Measurements from ENCODE around the gene MIGA1. TPM values are rescaled to one million over a fixed set of nuclear protein-coding genes. Genes with fewer than 3 reads are reported as not detected.
"Not testable (repeated sequence)": the region's sequence is repeated elsewhere in the genome, so short reads cannot be mapped to it uniquely, and the experiment has no call there.

Gene MIGA1
- total RNA-seq, 1 donor from 2014 or later = 8.3 TPM

- ATAC-seq (peak; percentile 58), DNase-seq (ENCODE audit: low spot score) (no peak)
These were observed 126.6 kb downstream of the MIGA1 start for GRCh38 chr1:77906019-77906545.

GRCh38 chr1:77906624-77907023, 127.2 kb downstream of the MIGA1 start:
- no peak for DNase-seq (ENCODE audit: low spot score)
- no peak for ATAC-seq

- ATAC-seq (no peak), DNase-seq (ENCODE audit: low spot score) (no peak)
These were observed 130.7 kb downstream of the MIGA1 start for GRCh38 chr1:77910116-77910515.

GRCh38 chr1:77918918-77919317, 139.5 kb downstream of the MIGA1 start:
- not testable (repeated sequence) for DNase-seq (ENCODE audit: low spot score); ATAC-seq

GRCh38 chr1:77925518-77925917, 146.1 kb downstream of the MIGA1 start:
- ATAC-seq = no peak
- DNase-seq (ENCODE audit: low spot score) = no peak

- no peak for DNase-seq (ENCODE audit: low spot score)
- ATAC-seq = no peak
These were observed 146.5 kb downstream of the MIGA1 start for GRCh38 chr1:77925956-77926355.

GRCh38 chr1:77926561-77927357, 147.3 kb downstream of the MIGA1 start:
- no peak for DNase-seq (ENCODE audit: low spot score)
- ATAC-seq = no peak

- DNase-seq (ENCODE audit: low spot score) (no peak), ATAC-seq (no peak)
These were observed 148.0 kb downstream of the MIGA1 start for GRCh38 chr1:77927414-77927813.

Other genes starting within 250 kb of the MIGA1 start
- gene ZZZ3, start 97.0 kb upstream of the MIGA1 start, total RNA-seq = 16.5 TPM
- 23.3 TPM for gene USP33, start 19.8 kb upstream of the MIGA1 start, total RNA-seq
- 0.68 TPM for gene NEXN, start 109.0 kb downstream of the MIGA1 start, total RNA-seq
- gene FUBP1, start 199.4 kb downstream of the MIGA1 start, total RNA-seq = 23.2 TPM
- gene DNAJB4, start 225.3 kb downstream of the MIGA1 start, total RNA-seq = 7.3 TPM

Measured in left lobe of liver (tissue), 2 donors.